Fibroblast of lung (primary cell): Measurements from ENCODE around the gene LECT2. TPM values are rescaled to one million over a fixed set of nuclear protein-coding genes. Genes with fewer than 3 reads are reported as not detected.

Experiments
- DNase-seq, 2 donors: peaks; one replicate each; pipeline versions ENCODE4 v3.0.0 to v3.0.0-alpha.2; 2010; ENCODE audit warnings: low read depth in 2 of 2
- H2AFZ ChIP-seq: 2 replicates; pipeline ENCODE4 v1.5.1; 2012; ENCODE audit warnings: low read length, control low read depth, inconsistent platforms
- H3K27ac ChIP-seq: 2 replicates; pipeline ENCODE4 v1.5.1; 2011; ENCODE audit warnings: low read length, control low read depth; ENCODE audit not compliant: insufficient read depth
- H3K27me3 ChIP-seq: 2 replicates; pipeline ENCODE4 v1.5.1; 2011; ENCODE audit warnings: mild to moderate bottlenecking, low read length; ENCODE audit not compliant: control insufficient read depth, insufficient read depth
- H3K36me3 ChIP-seq: 2 replicates; pipeline ENCODE4 v1.5.1; 2011; ENCODE audit warnings: low read length; ENCODE audit not compliant: control insufficient read depth, insufficient read depth
- H3K4me1 ChIP-seq: 2 replicates; pipeline ENCODE4 v1.5.1; 2011; ENCODE audit warnings: low read length; ENCODE audit not compliant: control insufficient read depth, insufficient read depth; ENCODE audit errors: extremely low read depth
- H3K4me2 ChIP-seq: 2 replicates; pipeline ENCODE4 v1.5.1; 2011; ENCODE audit warnings: low read length, control low read depth; ENCODE audit not compliant: insufficient read depth; ENCODE audit errors: extremely low read depth
- H3K4me3 ChIP-seq, 4 experiments: fragments of 200-600 bp in 1 of 4; sonication (generic) in 1 of 4; replicated peaks in 1 of 4; 2 replicates each; pipeline ENCODE4 v1.5.1; 2011 to 2016; ENCODE audit warnings: low read length in 4 of 4, low read depth in 3 of 4, mild to moderate bottlenecking in 3 of 4, control low read depth in 2 of 4, inconsistent platforms in 1 of 4, mixed read lengths in 1 of 4; ENCODE audit not compliant: insufficient read depth in 1 of 4; ENCODE audit errors: control extremely low read depth in 1 of 4
- H3K79me2 ChIP-seq: 2 replicates; pipeline ENCODE4 v1.5.1; 2012; ENCODE audit warnings: mild to moderate bottlenecking, low read length, inconsistent platforms; ENCODE audit not compliant: control insufficient read depth, insufficient read depth
- H3K9ac ChIP-seq: 2 replicates; pipeline ENCODE4 v1.5.1; 2011; ENCODE audit warnings: mild to moderate bottlenecking, low read length, control low read depth; ENCODE audit not compliant: insufficient read depth
- H3K9me3 ChIP-seq: 2 replicates; pipeline ENCODE4 v1.5.1; 2012; ENCODE audit warnings: low read depth, low read length; ENCODE audit not compliant: control insufficient read depth, insufficient read depth
- H4K20me1 ChIP-seq: 2 replicates; pipeline ENCODE4 v1.5.1; 2011; ENCODE audit warnings: low read length; ENCODE audit not compliant: control insufficient read depth, insufficient read depth; ENCODE audit errors: extremely low read depth
- CTCF ChIP-seq, 2 donors: IDR thresholded peaks in 1 of 2; conservative IDR thresholded peaks in 1 of 2; 1 replicate in 1 of 2; 2 replicates in 1 of 2; pipeline ENCODE4 v1.5.1; 2011 to 2012; ENCODE audit warnings: low read length in 2 of 2, control low read depth in 1 of 2, inconsistent platforms in 1 of 2, low read depth in 1 of 2, mild to moderate bottlenecking in 1 of 2
- EZH2 ChIP-seq: IDR thresholded peaks from 2 replicates; pipeline ENCODE4 v1.5.1; 2012; ENCODE audit warnings: low read length, control low read depth, mild to moderate bottlenecking; ENCODE audit errors: missing control alignments
- polyA plus RNA-seq, 2 donors: library from polyadenylated mRNA; depleted of rRNA in 1 of 2; stranded (reverse) in 1 of 2; unstranded in 1 of 2; fragments of >200 nt; gene quantifications; 2 replicates each; pipeline ENCODE4 v1.2.1, GENCODE V29; 2011 to 2012; ENCODE audit warnings: missing spikeins in 1 of 2
- total RNA-seq: library from RNA; depleted of rRNA; stranded (reverse); fragments of >200 nt; gene quantifications from 2 replicates; pipeline ENCODE4 v1.2.1, GENCODE V29; 2014

Gene LECT2
- total and polyA plus RNA-seq, 2 donors (not counting 1 experiment from before 2014, with no cell fraction given), result not detected

GRCh38 chr5:135930949-135931295 lies 23.9 kb downstream of the LECT2 start:
- no peak overlapping the region for H3K9ac ChIP-seq

GRCh38 chr5:135930029-135930948 lies 24.5 kb downstream of the LECT2 start:
- TF ChIP-seq EZH2 (peak; percentile 95), CTCF (conservative IDR thresholded peaks at IDR 0.05 in 1 of 2, IDR thresholded peaks at IDR 0.05 in 1 of 2; ENCODE audit: low read depth in 1 of 2, low read length in 2 of 2) (peak in 1 of 2 donors; percentile 5)
- Histone ChIP-seq H3K4me2 (peak overlapping the region; percentile 40), H3K27me3 (peaks cover 14% of the 10 kb centered on the region), H3K27ac (no peak overlapping the region), H3K9me3 (no peaks in the 10 kb centered on the region), H3K4me1 (no peaks in the 10 kb centered on the region), H3K79me2 (no peaks in the 10 kb centered on the region), H3K9ac (no peak overlapping the region), H3K4me3 (peak overlapping the region in 1 of 4 experiments; percentile 33), H2AFZ (no peak overlapping the region), H4K20me1 (no peaks in the 10 kb centered on the region), H3K36me3 (no peaks in the 10 kb centered on the region)
- peak in 1 of 2 donors; percentile 4 for DNase-seq

More at GRCh38 chr5:135930949-135931295, 23.9 kb downstream of the LECT2 start:
- Histone ChIP-seq H3K4me2 (no peak overlapping the region), H3K4me1 (no peaks in the 10 kb centered on the region), H3K9me3 (no peaks in the 10 kb centered on the region), H3K27ac (no peak overlapping the region), H3K79me2 (no peaks in the 10 kb centered on the region), H3K4me3 (no peak overlapping the region), H2AFZ (no peak overlapping the region), H3K36me3 (no peaks in the 10 kb centered on the region), H4K20me1 (no peaks in the 10 kb centered on the region), H3K27me3 (peaks cover 14% of the 10 kb centered on the region)
- DNase-seq, result no peak
- no peak for TF ChIP-seq CTCF (conservative IDR thresholded peaks at IDR 0.05 in 1 of 2, IDR thresholded peaks at IDR 0.05 in 1 of 2; ENCODE audit: low read depth in 1 of 2, low read length in 2 of 2)
- TF ChIP-seq EZH2, result no peak

GRCh38 chr5:135921388-135921787 lies 33.4 kb downstream of the LECT2 start:
- TF ChIP-seq CTCF (conservative IDR thresholded peaks at IDR 0.05 in 1 of 2, IDR thresholded peaks at IDR 0.05 in 1 of 2; ENCODE audit: low read depth in 1 of 2, low read length in 2 of 2) (no peak), EZH2 (no peak)
- H3K4me2 ChIP-seq, result no peak overlapping the region
- peak in 1 of 2 donors; percentile 37 for DNase-seq
- no peaks in the 10 kb centered on the region for H3K4me1 ChIP-seq
- H3K4me3 ChIP-seq, result no peak overlapping the region
- H2AFZ ChIP-seq, result no peak overlapping the region
- H3K36me3 ChIP-seq, result no peaks in the 10 kb centered on the region
- no peak overlapping the region for H3K9ac ChIP-seq
- no peaks in the 10 kb centered on the region for H3K79me2 ChIP-seq
- no peaks in the 10 kb centered on the region for H4K20me1 ChIP-seq
- H3K9me3 ChIP-seq, result no peaks in the 10 kb centered on the region
- no peak overlapping the region for H3K27ac ChIP-seq
- H3K27me3 ChIP-seq, result no peaks in the 10 kb centered on the region
